ENCODE data around the gene CADM1.

DNA sequence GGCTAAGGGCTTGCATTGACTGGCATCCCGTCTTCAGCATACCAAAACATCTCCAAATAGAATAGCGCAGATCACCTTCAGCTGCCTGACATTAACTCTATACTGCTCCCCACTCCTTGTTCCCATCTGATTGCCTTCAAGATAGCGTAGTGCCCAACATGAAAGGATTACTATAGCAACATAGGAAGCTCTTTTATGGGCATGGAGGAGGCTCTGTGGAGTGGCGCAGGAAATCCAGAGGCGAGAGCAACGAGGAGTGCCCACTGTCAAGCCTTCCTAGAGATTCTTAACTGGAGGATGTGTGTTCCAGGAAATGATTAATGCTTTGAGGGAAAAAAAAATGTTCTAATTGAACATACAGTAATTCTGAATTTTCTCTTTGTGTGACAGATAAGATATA lies 213.3 kb downstream of the CADM1 start:
- no peak for TF ChIP-seq POLR2A (IDR thresholded peaks at IDR 0.05)
- TF ChIP-seq, protein P1, sequence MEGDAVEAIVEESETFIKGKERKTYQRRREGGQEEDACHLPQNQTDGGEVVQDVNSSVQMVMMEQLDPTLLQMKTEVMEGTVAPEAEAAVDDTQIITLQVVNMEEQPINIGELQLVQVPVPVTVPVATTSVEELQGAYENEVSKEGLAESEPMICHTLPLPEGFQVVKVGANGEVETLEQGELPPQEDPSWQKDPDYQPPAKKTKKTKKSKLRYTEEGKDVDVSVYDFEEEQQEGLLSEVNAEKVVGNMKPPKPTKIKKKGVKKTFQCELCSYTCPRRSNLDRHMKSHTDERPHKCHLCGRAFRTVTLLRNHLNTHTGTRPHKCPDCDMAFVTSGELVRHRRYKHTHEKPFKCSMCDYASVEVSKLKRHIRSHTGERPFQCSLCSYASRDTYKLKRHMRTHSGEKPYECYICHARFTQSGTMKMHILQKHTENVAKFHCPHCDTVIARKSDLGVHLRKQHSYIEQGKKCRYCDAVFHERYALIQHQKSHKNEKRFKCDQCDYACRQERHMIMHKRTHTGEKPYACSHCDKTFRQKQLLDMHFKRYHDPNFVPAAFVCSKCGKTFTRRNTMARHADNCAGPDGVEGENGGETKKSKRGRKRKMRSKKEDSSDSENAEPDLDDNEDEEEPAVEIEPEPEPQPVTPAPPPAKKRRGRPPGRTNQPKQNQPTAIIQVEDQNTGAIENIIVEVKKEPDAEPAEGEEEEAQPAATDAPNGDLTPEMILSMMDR (IDR thresholded peaks at IDR 0.05 in 4 of 5, conservative IDR thresholded peaks at IDR 0.05 in 1 of 5), result no peak

Data from gastrocnemius medialis (tissue), 4 donors.